ENCODE measurements around the gene F8. TPM values are rescaled to one million over a fixed set of nuclear protein-coding genes. Genes with fewer than 3 reads are reported as not detected.

The F8 gene
- total RNA-seq, 3 donors from 2014 or later (not counting 1 experiment from before 2014, with no cell fraction given): 1.4 to 4.6 (median 2.8) TPM

DNA sequence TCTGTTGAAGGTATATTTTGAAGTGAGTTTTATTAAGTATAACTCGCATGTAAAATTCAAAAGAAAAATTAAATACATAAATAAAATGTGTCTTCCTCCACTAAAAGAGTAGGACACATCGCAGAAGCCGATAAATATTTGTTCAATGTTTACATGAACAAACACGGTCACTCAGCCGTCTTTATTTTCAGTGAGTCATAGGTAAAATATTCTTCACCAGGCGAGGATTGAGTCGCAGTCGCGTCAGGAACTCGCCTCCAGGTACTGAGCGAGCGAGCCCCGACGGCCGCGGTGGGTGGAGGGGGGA lies 3.9 kb upstream of the F8 start:
- intact Hi-C loops (cut with micrococcal nuclease): loop anchor here (1.0 to 2.0 kb wide), 2 partner anchors 31 to 44 kb away; partner anchors contain the start of genes BRCC3, CMC4 and MTCP1

DNA sequence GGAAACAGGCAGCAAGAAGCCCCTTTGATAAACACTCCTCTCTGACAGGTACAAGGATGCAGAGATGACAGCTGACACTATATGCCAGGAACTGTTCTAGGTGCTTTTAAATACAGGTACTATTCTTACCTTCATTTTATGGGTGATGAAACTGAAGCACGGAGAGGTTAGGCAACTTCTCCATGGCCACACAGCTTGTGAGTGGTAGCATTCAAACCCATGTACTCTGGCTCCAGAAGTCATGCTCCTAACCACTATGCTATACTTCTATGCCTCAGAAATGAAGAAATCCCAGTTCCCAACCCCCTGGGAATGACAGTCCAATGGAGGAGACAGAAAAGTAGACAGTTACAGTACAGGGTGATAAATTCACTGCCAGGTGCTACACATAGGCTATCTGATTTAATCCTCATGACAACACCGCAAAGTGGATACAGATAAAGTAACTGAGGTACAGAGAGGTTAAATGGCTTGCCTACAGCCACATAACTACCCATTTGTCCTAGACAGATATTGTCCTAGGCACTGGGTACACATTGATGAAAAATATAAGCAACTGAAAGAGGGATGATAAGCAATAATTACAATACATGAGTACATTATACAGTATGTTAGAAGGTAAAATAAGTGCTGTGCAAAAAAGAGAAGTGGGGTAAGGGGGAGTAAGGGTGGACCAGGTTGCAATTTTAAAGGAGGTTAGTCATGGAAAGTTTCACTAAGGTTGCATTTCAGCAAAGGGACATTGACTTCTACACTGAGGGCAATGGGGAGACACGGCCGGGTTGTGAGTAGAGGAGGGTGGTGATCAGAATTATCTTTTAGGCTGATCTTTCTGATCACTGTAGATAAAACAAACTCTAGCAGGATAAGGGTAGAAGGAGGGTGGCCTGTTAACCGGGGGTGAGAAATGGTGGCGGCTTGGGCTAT lies 1.6 kb upstream of the F8 start:
- H3K9me3 ChIP-seq (ENCODE audit: control insufficient read depth, insufficient read depth, low read length): no peaks in the 10 kb centered on the region
- Mint-ChIP-seq H3K4me1 (peaks cover 5 to 6% of the 10 kb centered on the region in 2 donors), H3K27ac (peak overlapping the region in 1 of 2 donors; percentile 11), H3K36me3 (no peaks in the 10 kb centered on the region), H3K27me3 (ENCODE audit: low read depth in 2 of 2) (peaks cover 0 to 7% of the 10 kb centered on the region in 2 donors), H3K4me3 (no peak overlapping the region), H3K9me3 (no peaks in the 10 kb centered on the region)
- intact Hi-C loops (cut with micrococcal nuclease): no loop called here
- no peaks in the 10 kb centered on the region for H3K4me1 ChIP-seq (ENCODE audit: control insufficient read depth, insufficient read depth, low read length)
- no peak overlapping the region for H3K27ac ChIP-seq (ENCODE audit: low read length)
- no peak overlapping the region for H3K4me3 ChIP-seq (ENCODE audit: low read length)
- H3K27me3 ChIP-seq (ENCODE audit: control insufficient read depth, insufficient read depth, low read length): no peaks in the 10 kb centered on the region
- DNase-seq (no peak), ATAC-seq (no peak)
- TF ChIP-seq, protein P1, sequence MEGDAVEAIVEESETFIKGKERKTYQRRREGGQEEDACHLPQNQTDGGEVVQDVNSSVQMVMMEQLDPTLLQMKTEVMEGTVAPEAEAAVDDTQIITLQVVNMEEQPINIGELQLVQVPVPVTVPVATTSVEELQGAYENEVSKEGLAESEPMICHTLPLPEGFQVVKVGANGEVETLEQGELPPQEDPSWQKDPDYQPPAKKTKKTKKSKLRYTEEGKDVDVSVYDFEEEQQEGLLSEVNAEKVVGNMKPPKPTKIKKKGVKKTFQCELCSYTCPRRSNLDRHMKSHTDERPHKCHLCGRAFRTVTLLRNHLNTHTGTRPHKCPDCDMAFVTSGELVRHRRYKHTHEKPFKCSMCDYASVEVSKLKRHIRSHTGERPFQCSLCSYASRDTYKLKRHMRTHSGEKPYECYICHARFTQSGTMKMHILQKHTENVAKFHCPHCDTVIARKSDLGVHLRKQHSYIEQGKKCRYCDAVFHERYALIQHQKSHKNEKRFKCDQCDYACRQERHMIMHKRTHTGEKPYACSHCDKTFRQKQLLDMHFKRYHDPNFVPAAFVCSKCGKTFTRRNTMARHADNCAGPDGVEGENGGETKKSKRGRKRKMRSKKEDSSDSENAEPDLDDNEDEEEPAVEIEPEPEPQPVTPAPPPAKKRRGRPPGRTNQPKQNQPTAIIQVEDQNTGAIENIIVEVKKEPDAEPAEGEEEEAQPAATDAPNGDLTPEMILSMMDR (IDR thresholded peaks at IDR 0.05): no peak
- H3K36me3 ChIP-seq (ENCODE audit: control insufficient read depth, insufficient read depth, low read length): no peaks in the 10 kb centered on the region
- 96% methylated on average over 5 of the region's 6 CpGs for WGBS (ENCODE audit: insufficient coverage)

More for the DNA sequence above, 3.9 kb upstream of the F8 start:
- H3K4me1 Mint-ChIP-seq: peaks cover 5 to 6% of the 10 kb centered on the region in 2 donors
- Histone ChIP-seq H3K4me1 (ENCODE audit: control insufficient read depth, insufficient read depth, low read length) (no peaks in the 10 kb centered on the region), H3K27me3 (ENCODE audit: control insufficient read depth, insufficient read depth, low read length) (no peaks in the 10 kb centered on the region), H3K36me3 (ENCODE audit: control insufficient read depth, insufficient read depth, low read length) (no peaks in the 10 kb centered on the region), H3K9me3 (ENCODE audit: control insufficient read depth, insufficient read depth, low read length) (no peaks in the 10 kb centered on the region), H3K4me3 (ENCODE audit: low read length) (peak overlapping the region; percentile 38), H3K27ac (ENCODE audit: low read length) (peak overlapping the region; percentile 100)
- 0% methylated on average over 14 of the region's 16 CpGs for WGBS (ENCODE audit: insufficient coverage)
- H3K27me3 Mint-ChIP-seq (ENCODE audit: low read depth in 2 of 2): peaks cover 0 to 7% of the 10 kb centered on the region in 2 donors
- H3K36me3 Mint-ChIP-seq: no peaks in the 10 kb centered on the region
- TF ChIP-seq, protein P1 (IDR thresholded peaks at IDR 0.05): no peak
- H3K4me3 Mint-ChIP-seq: peak overlapping the region; percentile 77
- no peaks in the 10 kb centered on the region for H3K9me3 Mint-ChIP-seq
- no peak for DNase-seq
- no peak for ATAC-seq
- peak overlapping the region; percentile 87 to 95 for H3K27ac Mint-ChIP-seq

DNA sequence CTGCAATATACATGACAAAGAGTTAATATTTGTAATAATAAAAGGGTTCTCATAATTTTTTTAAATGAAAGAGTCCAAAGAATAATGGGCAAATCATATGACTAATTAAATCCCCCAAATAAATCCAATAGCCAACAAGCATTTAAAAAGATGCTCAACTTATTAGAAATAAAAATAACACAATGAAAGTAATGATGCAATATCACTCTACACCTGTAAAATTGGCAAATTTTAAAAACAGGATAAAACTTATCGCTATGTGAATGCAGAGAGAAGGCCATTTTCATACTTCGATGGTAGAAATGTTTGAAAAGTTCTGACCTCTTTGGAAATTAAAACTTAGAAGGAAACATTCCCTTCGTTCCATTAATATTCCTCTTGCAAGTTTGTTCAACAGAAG lies 1.9 kb downstream of the F8 start:
- Histone ChIP-seq H3K4me1 (ENCODE audit: control insufficient read depth, insufficient read depth, low read length) (no peaks in the 10 kb centered on the region), H3K9me3 (ENCODE audit: control insufficient read depth, insufficient read depth, low read length) (no peaks in the 10 kb centered on the region), H3K27me3 (ENCODE audit: control insufficient read depth, insufficient read depth, low read length) (no peaks in the 10 kb centered on the region), H3K36me3 (ENCODE audit: control insufficient read depth, insufficient read depth, low read length) (no peaks in the 10 kb centered on the region), H3K27ac (ENCODE audit: low read length) (no peak overlapping the region), H3K4me3 (ENCODE audit: low read length) (no peak overlapping the region)
- no peak for ATAC-seq
- DNase-seq: no peak
- H3K36me3 Mint-ChIP-seq: no peaks in the 10 kb centered on the region
- H3K4me1 Mint-ChIP-seq: no peaks in the 10 kb centered on the region
- peaks cover 4 to 26% of the 10 kb centered on the region in 2 donors for H3K27me3 Mint-ChIP-seq (ENCODE audit: low read depth in 2 of 2)
- WGBS (ENCODE audit: insufficient coverage): 83% methylated on average over 1 of the region's 3 CpGs
- no peak overlapping the region for H3K4me3 Mint-ChIP-seq
- no peaks in the 10 kb centered on the region for H3K9me3 Mint-ChIP-seq
- TF ChIP-seq, protein P1 (IDR thresholded peaks at IDR 0.05): no peak
- intact Hi-C loops (cut with micrococcal nuclease): no loop called here
- H3K27ac Mint-ChIP-seq: no peak overlapping the region
